Measurements from ENCODE around the gene LGR6. TPM values are rescaled to one million over a fixed set of nuclear protein-coding genes. Genes with fewer than 3 reads are reported as not detected.
"Not testable (repeated sequence)": the region's sequence is repeated elsewhere in the genome, so short reads cannot be mapped to it uniquely, and the experiment has no call there.

LGR6 gene
- total and polyA plus RNA-seq, 5 experiments from 2014 or later = 0.25 to 6.2 (median 0.47) TPM; not detected in 2

DNA sequence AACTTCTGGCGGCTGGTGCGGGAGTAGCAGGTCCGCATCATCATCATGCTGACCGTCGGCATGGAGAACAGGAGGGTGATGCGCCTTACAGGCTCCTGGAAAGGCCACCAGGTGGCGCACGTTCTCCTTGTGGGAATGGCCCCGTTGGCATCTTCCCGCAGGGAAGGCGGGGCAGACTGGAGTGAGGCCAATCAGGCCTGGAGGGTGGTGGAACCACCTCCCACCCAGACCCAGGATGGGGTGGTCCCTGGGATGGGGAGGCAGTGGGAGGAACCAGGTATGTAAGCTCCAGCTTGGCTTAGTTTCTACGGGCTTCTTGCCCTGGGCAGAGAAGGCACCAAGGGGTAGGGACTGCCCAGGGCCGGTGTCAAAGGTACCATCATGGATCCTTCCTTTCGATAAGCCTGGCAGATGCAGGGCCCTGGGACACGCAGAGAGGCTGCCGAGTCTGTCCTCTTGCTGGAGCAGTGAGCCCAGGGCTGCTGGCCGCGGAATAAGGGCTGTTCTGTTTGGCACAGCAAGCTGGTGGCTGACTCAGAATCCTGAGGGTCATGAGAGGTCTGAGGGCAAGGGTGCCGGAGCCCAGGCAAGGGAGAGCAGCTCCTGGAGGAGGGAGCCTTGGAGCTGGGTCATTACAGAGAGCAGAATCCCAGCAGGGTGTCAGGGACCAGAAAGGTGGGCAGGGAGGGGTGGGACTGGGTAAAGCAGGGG, 8.7 kb upstream of the LGR6 start:
- H3K4me1 Mint-ChIP-seq = peaks cover 8 to 17% (median 13%) of the 10 kb centered on the region in 4 donors
- ATAC-seq = peak; percentile 41 to 82
- no peak overlapping the region for H3K4me3 Mint-ChIP-seq
- H3K27me3 Mint-ChIP-seq = peaks cover 0 to 16% (median 4%) of the 10 kb centered on the region in 5 donors
- no peaks in the 10 kb centered on the region for H3K36me3 Mint-ChIP-seq
- H3K27ac Mint-ChIP-seq = no peak overlapping the region
- POLR2A ChIA-PET = no interaction called here
- H3K9me3 Mint-ChIP-seq = no peaks in the 10 kb centered on the region
- peak in 9 of 10 donors; percentile 27 to 59 (median 48) for DNase-seq

DNA sequence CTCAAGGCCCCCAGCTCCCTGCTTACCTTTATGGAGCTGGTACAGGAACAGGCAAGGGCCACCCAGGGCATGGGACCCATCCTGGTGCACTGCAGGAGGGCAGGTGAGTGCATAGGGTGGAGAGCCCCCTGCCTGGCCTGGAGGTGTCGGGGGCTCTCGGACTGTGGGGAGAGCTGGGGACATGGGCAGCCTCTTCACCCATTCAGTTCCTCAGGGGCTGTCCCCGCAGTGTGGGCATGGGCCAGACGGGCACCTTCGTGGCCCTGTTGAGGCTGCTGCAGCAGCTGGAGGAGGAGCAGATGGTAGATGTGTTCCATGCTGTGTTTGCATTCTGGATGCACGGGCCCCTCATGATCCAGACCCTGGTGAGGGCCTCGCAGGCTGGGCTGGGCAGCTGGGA, 7.3 kb upstream of the LGR6 start:
- DNase-seq = no peak
- H3K27me3 Mint-ChIP-seq = peaks cover 0 to 16% (median 4%) of the 10 kb centered on the region in 5 donors
- POLR2A ChIA-PET = no interaction called here
- H3K4me3 Mint-ChIP-seq = no peak overlapping the region
- no peaks in the 10 kb centered on the region for H3K9me3 Mint-ChIP-seq
- H3K27ac Mint-ChIP-seq = no peak overlapping the region
- H3K4me1 Mint-ChIP-seq = peaks cover 8 to 17% (median 13%) of the 10 kb centered on the region in 4 donors
- no peaks in the 10 kb centered on the region for H3K36me3 Mint-ChIP-seq
- ATAC-seq = no peak

DNA sequence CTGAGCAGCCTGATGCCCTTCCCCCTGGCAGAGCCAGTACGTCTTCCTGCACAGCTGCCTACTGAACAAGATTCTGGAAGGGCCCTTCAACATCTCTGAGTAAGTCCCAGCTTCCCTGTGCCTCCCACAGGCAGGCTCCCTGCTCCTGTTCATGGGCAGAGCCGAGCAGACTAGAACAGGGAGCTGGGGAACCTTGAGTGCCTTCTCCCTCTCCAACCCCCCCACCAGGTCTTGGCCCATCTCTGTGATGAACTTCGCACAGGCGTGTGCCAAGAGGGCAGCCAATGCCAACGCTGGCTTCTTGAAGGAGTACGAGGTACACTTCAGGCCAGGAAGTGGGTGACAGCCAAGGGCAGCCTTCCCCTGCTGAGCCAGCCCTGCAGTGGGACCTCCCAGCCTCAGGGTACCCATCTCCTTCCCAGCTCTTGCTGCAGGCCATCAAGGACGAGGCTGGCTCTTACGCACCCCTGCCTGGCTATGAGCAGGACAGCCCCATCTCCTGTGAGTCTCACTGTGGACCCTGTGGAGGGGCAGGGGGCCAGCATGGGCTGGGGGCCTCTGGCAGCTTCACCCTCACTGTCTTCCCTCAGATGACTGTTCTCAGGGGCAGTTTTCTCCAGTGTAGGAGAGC, 6.4 kb upstream of the LGR6 start:
- peaks cover 0 to 16% (median 4%) of the 10 kb centered on the region in 5 donors for H3K27me3 Mint-ChIP-seq
- peak overlapping the region in 1 of 10 donors; percentile 15 for H3K27ac Mint-ChIP-seq
- H3K4me3 Mint-ChIP-seq = no peak overlapping the region
- no peak for ATAC-seq
- H3K9me3 Mint-ChIP-seq = no peaks in the 10 kb centered on the region
- POLR2A ChIA-PET = no interaction called here
- H3K36me3 Mint-ChIP-seq = no peaks in the 10 kb centered on the region
- peaks cover 8 to 17% (median 13%) of the 10 kb centered on the region in 4 donors for H3K4me1 Mint-ChIP-seq
- DNase-seq = no peak

DNA sequence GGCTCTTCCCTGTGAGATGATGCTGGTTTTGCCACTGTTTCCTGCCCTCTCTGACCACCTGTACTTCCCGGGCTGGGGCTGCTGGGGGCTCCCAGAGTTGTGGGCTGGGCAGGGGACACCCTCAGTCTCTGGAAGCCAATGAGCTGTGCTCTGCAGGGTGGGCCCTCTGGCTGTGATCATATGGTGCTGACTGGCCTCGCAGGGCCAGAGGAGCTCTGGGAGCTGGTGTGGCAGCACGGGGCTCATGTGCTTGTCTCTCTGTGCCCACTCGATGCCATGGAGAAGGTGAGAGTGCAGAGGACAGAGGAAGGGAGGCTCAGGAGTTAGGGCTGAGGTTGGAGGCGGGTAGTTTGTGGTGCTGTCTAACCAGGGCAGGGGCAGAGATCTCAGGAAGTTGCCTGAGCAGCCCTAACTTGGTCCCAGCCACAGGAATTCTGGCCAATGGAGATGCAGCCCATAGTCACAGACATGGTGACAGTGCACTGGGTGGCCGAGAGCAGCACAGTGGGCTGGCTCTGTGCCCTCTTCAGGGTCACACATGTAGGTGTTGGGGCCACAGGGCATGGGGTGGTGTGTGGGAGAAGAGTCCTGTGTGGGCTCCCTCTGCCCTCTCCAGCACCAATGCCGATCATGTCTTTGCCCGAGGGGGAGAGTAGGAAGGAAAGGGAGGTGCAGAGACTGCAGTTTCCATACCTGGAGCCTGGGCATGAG, 5.7 kb upstream of the LGR6 start:
- peaks cover 0 to 16% (median 8%) of the 10 kb centered on the region in 5 donors for H3K27me3 Mint-ChIP-seq
- peak overlapping the region in 3 of 10 donors; percentile 60 to 69 (median 60) for H3K27ac Mint-ChIP-seq
- H3K36me3 Mint-ChIP-seq = no peaks in the 10 kb centered on the region
- no peak for ATAC-seq
- peaks cover 8 to 19% (median 14%) of the 10 kb centered on the region in 4 donors for H3K4me1 Mint-ChIP-seq
- no peak overlapping the region for H3K4me3 Mint-ChIP-seq
- DNase-seq = no peak
- POLR2A ChIA-PET = interaction anchor here (0.6 kb wide), 2 partner anchors 190 to 310 kb away, joined by 3 to 4 read pairs; no protein-coding TSS in a partner anchor
- H3K9me3 Mint-ChIP-seq = no peaks in the 10 kb centered on the region

DNA sequence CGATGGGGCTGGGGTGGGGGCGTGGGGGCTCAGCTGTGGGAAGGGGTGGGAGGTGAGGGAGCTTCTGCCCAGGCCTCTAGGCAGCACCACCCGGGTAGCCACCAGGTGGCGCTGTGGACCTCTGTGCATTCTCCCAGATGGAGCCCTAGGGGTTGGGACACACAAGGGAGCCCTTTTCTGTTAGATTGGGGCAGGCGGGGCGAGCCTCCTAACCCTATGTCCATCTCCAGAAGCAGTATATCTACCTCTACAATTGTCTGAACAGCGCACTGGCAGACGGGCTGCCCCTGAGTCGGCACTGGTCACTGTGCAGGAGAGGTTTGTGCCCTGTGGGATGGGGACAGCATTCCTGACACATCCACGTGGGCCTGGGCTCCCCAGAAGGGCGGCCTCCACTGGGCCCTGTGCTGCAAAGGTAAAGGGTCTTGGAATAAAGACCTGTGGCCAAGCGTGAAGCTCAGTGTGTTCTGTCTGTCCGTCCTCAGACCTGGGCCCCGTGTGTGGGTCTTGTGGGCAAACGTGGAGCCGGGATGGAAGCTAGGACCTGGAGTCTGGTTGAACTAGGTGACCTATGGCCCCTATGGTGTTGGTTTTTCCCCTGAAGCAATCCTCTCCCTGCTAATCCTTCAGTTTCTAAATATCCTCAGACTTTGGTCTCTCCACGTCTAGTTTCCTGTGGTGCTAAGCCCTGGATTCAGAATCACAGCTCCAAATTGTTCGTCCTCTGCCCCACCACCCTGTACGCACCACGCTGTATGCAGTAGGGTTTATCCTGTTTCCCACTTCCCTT, 4.4 kb upstream of the LGR6 start:
- peak; percentile 77 to 78 for ATAC-seq
- Mint-ChIP-seq H3K27ac (no peak overlapping the region), H3K9me3 (no peaks in the 10 kb centered on the region), H3K27me3 (peaks cover 2 to 27% (median 15%) of the 10 kb centered on the region in 5 donors), H3K4me3 (no peak overlapping the region), H3K36me3 (no peaks in the 10 kb centered on the region), H3K4me1 (peaks cover 3 to 16% (median 9%) of the 10 kb centered on the region in 4 donors)
- peak; percentile 55 to 84 (median 72) for DNase-seq
- POLR2A ChIA-PET = interaction anchor here (1.0 kb wide), 1 partner anchor 24 kb away, joined by 3 read pairs; no protein-coding TSS in a partner anchor

DNA sequence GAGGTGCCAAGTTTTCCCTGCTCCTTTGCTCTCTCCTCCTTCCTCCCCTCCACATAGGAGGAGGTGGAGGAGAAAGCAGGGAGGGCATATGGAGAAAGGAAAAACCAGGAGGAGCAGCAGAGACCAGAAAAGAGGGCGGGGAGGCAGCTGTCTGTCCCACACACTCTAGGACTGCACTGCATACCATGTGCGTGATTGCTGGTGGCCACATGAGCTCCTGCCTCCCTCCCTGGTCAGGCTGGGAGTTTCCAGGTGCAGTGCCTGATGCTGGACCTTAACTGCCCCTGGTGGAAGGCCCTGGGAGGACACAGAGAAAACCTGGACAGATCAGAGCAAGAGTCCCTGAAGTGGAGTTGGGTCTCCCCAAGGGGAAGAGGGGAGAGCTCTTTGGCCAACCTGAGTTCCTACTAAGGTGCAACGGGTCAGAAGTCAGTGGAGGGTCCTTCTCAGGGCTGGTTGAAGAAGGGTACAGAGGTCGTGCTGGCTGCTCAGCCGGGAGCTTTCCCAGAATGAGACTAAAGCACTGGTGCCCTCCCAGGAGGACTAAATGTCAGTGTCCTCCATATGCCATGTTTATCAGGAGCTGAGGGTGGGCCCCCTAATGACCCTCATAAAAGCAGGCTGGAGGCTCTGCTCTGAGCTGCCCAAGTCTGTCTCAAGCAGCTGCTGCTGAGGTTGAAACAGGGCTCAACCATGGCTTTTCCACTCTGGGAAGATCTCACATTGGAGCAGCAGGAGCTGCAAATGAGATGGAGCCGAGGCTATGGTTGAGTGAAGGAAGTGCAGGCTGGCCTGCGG, 3.5 kb upstream of the LGR6 start:
- Mint-ChIP-seq H3K36me3 (no peaks in the 10 kb centered on the region), H3K4me3 (no peak overlapping the region), H3K9me3 (no peaks in the 10 kb centered on the region), H3K27me3 (peaks cover 5 to 29% (median 21%) of the 10 kb centered on the region in 5 donors), H3K27ac (no peak overlapping the region), H3K4me1 (peaks cover under 1 to 7% (median 4%) of the 10 kb centered on the region in 4 donors)
- POLR2A ChIA-PET = no interaction called here
- ATAC-seq (no peak), DNase-seq (no peak)

DNA sequence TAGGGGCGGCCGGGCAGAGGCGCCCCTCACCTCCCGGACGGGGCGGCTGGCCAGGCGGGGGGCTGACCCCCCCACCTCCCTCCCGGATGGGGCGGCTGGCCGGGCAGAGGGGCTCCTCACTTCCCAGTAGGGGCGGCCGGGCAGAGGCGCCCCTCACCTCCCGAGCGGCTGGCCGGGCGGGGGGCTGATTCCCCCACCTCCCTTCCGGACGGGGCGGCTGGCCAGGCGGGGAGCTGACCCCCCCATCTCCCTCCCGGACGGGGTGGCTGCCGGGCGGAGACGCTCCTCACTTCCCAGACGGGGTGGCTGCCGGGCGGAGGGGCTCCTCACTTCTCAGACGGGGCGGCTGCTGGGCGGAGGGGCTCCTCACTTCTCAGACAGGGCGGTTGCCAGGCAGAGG, 2.2 kb upstream of the LGR6 start:
- H3K9me3 Mint-ChIP-seq, H3K4me1 Mint-ChIP-seq: not testable (repeated sequence)

DNA sequence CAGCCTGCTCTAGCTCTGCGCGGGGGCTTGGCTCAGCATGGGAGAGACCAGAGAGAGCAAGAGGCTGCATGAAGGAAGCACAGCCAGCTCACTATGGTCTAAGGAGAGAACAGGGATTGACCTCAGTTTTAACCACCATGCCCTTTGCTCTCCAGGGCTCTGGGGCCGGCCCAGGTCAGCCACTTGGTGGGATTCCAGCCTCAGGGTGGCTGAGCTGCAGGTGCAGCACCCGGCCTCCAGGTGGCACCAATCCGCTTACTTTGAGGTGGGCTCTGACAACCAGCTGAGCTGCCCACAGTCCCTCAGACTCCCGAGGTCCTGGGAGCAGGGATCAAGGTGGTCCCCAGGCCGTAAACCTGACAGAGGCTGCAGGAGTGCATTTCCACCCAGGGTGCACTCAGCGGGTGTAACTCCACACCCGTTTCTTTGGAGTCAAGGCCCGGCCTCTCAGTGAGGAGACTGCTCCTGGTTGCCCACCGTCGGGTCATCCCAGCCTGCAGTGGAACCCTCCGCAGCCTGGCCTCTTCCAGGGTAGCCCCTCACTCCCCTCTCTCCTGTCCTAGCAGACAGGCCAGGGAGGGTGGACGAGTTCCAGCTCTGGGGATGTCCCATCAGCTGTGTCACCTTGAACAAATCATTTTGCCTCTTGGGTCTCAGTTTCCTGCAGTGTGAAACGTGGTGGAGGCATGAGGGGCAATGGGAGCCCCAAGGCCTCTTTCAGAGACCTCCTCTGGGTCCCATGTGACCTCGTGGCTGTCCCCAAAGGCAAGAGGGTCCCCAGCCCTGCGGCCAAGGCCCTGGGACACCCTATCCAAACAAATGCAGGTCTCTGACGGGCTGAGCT, 607 bp upstream of the LGR6 start:
- peak overlapping the region in 4 of 10 donors; percentile 41 to 74 (median 57) for H3K4me3 Mint-ChIP-seq
- DNase-seq (peak; percentile 25 to 71 (median 52)), ATAC-seq (peak; percentile 61 to 67)
- H3K27me3 Mint-ChIP-seq = peaks cover 7 to 36% (median 21%) of the 10 kb centered on the region in 5 donors
- POLR2A ChIA-PET = interaction anchor here (1.4 kb wide), 1 partner anchor 124 kb away, joined by 4 read pairs; no protein-coding TSS in a partner anchor
- H3K27ac Mint-ChIP-seq = peak overlapping the region in 1 of 10 donors; percentile 64
- H3K9me3 Mint-ChIP-seq = no peaks in the 10 kb centered on the region
- H3K36me3 Mint-ChIP-seq = no peaks in the 10 kb centered on the region
- H3K4me1 Mint-ChIP-seq = peaks cover 1 to 24% (median 10%) of the 10 kb centered on the region in 4 donors

More for the DNA sequence above, 2.2 kb upstream of the LGR6 start:
- POLR2A ChIA-PET, ATAC-seq, DNase-seq, H3K36me3 Mint-ChIP-seq, H3K27ac Mint-ChIP-seq, H3K4me3 Mint-ChIP-seq: not testable (repeated sequence)
- H3K27me3 Mint-ChIP-seq = peaks cover 7 to 33% (median 19%) of the 10 kb centered on the region in 5 donors

DNA sequence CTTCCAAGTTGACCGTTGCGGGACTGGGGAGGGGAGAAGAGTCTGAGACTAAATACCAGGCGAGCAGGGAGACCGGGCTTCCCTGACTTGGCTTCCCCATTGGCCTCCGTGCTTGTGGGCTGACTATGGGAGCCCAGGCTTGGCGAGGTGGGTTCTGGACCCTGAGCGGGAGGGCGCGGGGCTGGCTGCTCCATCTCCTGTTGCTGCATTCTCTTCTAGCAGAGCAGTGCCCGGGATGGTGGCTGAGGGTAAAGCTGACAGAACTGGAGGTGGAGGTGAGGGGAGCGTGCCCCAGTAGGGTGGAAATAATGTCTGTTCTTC, 689 bp downstream of the LGR6 start:
- H3K4me3 Mint-ChIP-seq = peak overlapping the region in 3 of 10 donors; percentile 22 to 61 (median 57)
- DNase-seq (no peak), ATAC-seq (no peak)
- POLR2A ChIA-PET = no interaction called here
- H3K27me3 Mint-ChIP-seq = peaks cover 7 to 36% (median 21%) of the 10 kb centered on the region in 5 donors
- peaks cover 8 to 36% (median 22%) of the 10 kb centered on the region in 4 donors for H3K4me1 Mint-ChIP-seq
- H3K27ac Mint-ChIP-seq = peak overlapping the region in 1 of 10 donors; percentile 60
- H3K36me3 Mint-ChIP-seq = no peaks in the 10 kb centered on the region
- no peaks in the 10 kb centered on the region for H3K9me3 Mint-ChIP-seq

DNA sequence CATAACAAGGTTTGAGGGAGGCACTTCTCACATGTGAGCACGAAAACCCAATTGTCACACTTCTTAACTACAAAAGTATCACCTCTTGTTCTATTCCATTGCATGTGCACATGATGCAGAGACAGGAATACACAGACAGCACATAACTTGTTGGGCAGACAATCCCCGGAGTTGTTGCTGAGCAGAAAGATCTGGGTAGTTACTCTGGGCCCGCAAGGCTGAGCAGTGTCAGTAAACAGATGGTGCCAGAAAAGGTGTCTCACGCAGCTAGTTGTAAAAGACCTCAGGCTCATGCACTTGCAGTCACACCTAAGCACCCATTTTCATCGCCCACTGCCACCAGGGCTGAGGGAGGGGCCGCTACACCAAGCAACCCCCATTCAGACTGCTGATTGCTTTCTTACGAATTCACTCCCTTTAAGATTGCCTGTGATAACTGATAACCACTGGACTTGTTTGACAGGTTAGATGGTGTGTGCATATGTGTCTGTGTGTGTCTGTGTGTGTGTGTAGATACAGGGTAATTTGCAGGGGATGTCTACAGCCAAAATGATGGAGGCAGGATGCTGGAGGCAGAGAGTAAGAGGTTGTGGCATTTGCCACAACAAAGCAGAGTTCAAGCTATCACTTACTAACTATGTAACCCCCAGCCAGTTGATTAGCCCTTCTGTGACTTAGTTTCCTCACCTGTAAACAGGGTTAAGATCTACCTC, 4.2 kb downstream of the LGR6 start:
- Mint-ChIP-seq H3K27ac (peak overlapping the region in 4 of 10 donors; percentile 12 to 97 (median 58)), H3K9me3 (no peaks in the 10 kb centered on the region), H3K36me3 (no peaks in the 10 kb centered on the region), H3K27me3 (peaks cover 10 to 36% (median 20%) of the 10 kb centered on the region in 5 donors), H3K4me3 (peak overlapping the region in 4 of 10 donors; percentile 5 to 59 (median 38)), H3K4me1 (peaks cover 18 to 61% (median 45%) of the 10 kb centered on the region in 4 donors)
- ATAC-seq (peak in 1 of 2 donors; percentile 60), DNase-seq (peak in 1 of 10 donors; percentile 55)
- POLR2A ChIA-PET = no interaction called here
